ENCODE results near the gene CCDC154.
"Not testable (repeated sequence)": the region's sequence is repeated elsewhere in the genome, so short reads cannot be mapped to it uniquely, and the experiment has no call there.

The CCDC154 gene

DNA sequence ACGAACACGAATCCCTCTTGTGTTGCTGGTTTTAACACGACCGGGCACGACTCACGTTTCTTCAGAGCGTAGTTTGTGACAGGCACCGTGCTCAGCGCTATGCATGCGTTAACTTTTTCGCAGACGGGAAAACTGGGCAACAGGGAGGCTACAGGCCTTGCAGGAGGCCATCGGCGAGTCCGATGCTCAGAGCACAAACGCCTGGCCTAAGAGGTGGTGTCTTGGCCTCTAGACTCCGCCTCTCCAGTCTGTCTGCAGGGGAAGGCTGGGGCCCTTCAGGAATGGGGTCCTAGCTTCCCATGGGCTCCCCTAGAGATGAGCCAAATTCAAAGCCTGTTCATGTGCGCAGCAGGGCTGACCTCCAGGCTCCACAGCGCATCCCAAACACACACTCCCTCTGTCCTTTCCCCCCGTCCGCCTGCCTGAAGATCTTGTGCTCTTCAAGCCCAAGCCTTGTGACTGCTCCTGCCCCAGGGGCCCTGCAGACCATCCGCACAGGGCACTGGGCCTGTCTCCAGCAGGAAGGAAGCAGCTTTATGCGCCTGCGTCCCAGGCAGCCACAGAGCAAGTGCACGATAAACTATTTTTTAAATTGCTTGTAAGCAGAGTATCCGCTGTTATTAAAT lies 27.3 kb upstream of the CCDC154 start:
- no peaks in the 10 kb centered on the region for H3K36me3 ChIP-seq (ENCODE audit: insufficient read depth, low read length)
- no peaks in the 10 kb centered on the region for H3K9me3 ChIP-seq (ENCODE audit: insufficient read depth, low read depth, low read length)
- H3K4me3 ChIP-seq (ENCODE audit: low read length): no peak overlapping the region
- H3K27me3 ChIP-seq (ENCODE audit: insufficient read depth, low read length): 0 out of 2 replicates have a peak, but pooled peaks cover 3% of the 10 kb centered on the region
- no peak overlapping the region for H3K27ac ChIP-seq (ENCODE audit: low read depth, low read length)
- 94% methylated on average over 25 of the region's 26 CpGs for WGBS
- no peaks in the 10 kb centered on the region; the same call in 1 of the 2 replicates for H3K4me1 ChIP-seq (ENCODE audit: insufficient read depth, low read length)
- no peak overlapping the region for H3K9ac ChIP-seq (ENCODE audit: low read depth, low read length)

DNA sequence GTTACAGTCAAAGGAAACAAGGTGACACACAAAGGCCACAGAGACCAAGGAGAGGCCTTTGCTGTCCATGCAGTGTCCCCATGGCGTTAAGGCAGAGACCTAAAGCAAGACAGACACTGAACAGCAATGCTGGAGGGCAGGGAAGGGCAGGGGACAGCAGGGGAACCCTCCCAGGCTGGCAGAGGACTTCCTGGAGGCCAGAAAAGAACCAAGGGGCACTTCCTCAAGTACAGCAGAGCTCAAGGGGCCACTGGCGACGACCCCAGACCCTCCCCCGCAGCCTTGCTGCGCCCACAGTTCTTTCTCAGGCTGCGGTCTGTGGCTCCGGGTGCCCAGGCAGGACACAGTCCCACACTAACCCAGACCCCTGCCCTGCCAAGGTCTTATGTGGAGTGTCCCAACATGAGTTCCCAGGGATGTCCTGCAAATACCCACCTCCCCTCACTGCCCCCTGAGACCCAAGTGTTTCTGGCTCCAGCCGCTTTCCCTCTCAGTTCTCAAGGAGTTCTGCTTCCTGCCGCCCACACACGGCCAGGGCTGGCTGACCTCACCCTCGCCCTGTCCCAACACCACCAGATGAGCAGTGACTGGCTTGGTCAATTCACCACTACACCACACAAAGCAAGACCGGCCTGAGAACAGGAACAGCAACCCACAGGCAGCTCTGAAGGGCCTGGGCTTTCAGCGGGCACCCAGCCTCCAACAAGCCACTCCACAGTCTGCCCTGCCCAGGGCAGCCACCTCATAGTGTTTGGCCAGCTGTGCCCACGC lies 26.3 kb upstream of the CCDC154 start:
- no peak overlapping the region for H3K27ac ChIP-seq (ENCODE audit: low read depth, low read length)
- no peaks in the 10 kb centered on the region for H3K9me3 ChIP-seq (ENCODE audit: insufficient read depth, low read depth, low read length)
- H3K4me3 ChIP-seq (ENCODE audit: low read length): no peak overlapping the region
- 0 out of 2 replicates have a peak, but pooled peaks cover 2% of the 10 kb centered on the region for H3K27me3 ChIP-seq (ENCODE audit: insufficient read depth, low read length)
- no peaks in the 10 kb centered on the region; the same call in 1 of the 2 replicates for H3K4me1 ChIP-seq (ENCODE audit: insufficient read depth, low read length)
- H3K36me3 ChIP-seq (ENCODE audit: insufficient read depth, low read length): no peaks in the 10 kb centered on the region
- no peak overlapping the region; the same call in 1 of the 2 replicates for H3K9ac ChIP-seq (ENCODE audit: low read depth, low read length)
- WGBS: 89% methylated on average over 14 of the region's 14 CpGs

DNA sequence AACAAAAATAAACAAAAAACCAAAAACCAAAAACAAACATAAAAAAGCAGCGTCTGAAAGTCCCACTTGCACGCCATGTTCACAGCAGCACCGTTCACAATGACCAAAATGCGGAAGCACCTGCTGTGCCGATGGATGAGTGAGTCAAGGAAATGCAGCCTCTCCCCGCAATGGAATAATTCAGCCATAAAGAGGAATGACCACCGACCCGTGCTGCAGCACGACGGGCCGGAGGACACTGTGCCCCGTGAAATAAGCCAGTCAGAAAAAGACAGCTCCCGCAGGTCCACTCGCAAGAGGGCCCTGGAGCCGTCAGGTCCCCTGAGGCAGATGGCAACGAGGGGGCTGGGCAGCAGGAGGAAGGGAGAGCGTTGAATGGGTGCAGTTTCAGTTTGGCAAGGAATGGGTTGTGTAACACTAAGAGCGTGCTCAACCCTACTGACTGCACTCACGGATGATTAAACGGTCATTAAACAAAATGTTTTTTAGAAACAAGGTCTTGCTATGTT lies 25.4 kb upstream of the CCDC154 start:
- WGBS: 90% methylated on average over 20 of the region's 20 CpGs
- Histone ChIP-seq H3K4me3 (ENCODE audit: low read length) (no peak overlapping the region), H3K4me1 (ENCODE audit: insufficient read depth, low read length) (no peaks in the 10 kb centered on the region; the same call in 1 of the 2 replicates), H3K27me3 (ENCODE audit: insufficient read depth, low read length) (no peaks in the 10 kb centered on the region), H3K27ac (ENCODE audit: low read depth, low read length) (no peak overlapping the region), H3K9ac (ENCODE audit: low read depth, low read length) (no peak overlapping the region), H3K9me3 (ENCODE audit: insufficient read depth, low read depth, low read length) (no peaks in the 10 kb centered on the region), H3K36me3 (ENCODE audit: insufficient read depth, low read length) (no peaks in the 10 kb centered on the region)

DNA sequence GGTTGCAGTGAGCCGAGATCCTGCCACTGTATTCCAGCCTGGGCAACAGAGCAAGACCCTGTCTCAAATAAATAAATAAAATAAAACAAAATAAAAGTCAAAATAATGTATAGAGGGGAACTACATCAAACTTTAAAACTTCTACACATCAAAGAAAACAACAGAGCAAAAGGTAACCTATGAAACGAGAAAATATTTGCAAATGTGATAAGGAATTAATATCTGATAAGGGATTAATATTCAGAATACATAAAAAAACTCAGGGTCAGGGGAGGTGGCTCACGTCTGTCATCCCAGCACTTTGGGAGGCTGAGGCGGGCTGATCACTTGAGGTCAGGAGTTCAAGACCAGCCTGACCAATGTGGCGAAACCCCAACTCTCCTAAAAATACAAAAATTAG lies 24.8 kb upstream of the CCDC154 start:
- H3K27ac ChIP-seq (ENCODE audit: low read depth, low read length); H3K9ac ChIP-seq (ENCODE audit: low read depth, low read length); H3K4me1 ChIP-seq (ENCODE audit: insufficient read depth, low read length); H3K9me3 ChIP-seq (ENCODE audit: insufficient read depth, low read depth, low read length); H3K4me3 ChIP-seq (ENCODE audit: low read length); H3K27me3 ChIP-seq (ENCODE audit: insufficient read depth, low read length); H3K36me3 ChIP-seq (ENCODE audit: insufficient read depth, low read length): not testable (repeated sequence)
- WGBS: 90% methylated on average over 4 of the region's 5 CpGs

DNA sequence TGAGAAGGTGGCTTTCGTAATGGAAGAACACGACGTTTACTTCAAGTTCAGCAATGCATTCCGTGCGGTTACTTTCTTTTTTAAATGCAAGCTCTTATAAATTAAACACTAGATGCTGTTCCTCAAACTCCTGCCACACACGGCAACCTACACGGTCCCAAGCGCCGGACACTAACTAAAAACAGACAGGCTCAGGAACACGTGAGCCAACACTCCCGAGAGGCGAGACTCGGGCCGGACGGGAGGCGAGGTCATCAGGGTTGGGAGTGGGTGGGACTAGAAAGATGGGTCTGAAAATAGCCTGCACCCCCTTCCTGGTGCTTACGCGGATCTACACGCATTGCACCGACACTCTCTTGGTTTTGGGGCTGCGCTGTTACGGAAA lies 24.1 kb upstream of the CCDC154 start:
- no peak overlapping the region for H3K9ac ChIP-seq (ENCODE audit: low read depth, low read length)

DNA sequence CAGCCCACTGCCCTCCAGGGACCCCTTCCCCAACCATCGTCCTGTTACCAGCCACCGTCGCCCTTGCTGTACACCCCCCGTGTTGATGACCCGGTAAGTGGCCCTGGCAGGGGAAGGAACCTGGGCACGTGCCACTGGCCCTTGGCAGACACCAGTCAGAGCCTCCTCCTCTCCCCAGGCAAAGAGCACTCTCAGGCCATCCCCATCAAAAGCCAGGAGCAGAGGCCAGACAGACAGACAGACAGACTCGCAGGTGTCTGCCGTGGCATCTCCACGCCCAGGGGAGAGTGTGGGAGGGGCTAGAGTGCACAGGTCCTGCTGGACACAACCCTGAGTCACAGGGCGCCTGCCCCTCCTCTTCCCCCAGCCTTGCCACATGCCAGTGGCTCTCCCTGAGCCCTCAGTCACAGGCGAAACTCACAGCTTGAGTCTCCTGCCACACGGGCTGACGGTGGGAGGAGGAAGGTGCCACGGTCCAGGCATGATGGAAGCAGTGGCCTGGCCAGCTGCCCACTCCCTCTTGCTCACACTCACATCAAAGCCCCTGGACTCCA lies 22.7 kb upstream of the CCDC154 start:
- H3K4me1 ChIP-seq (ENCODE audit: insufficient read depth, low read length): no peaks in the 10 kb centered on the region; the same call in 1 of the 2 replicates
- H3K27ac ChIP-seq (ENCODE audit: low read depth, low read length): no peak overlapping the region
- no peaks in the 10 kb centered on the region for H3K27me3 ChIP-seq (ENCODE audit: insufficient read depth, low read length)
- no peak overlapping the region for H3K9ac ChIP-seq (ENCODE audit: low read depth, low read length)
- no peak overlapping the region for H3K4me3 ChIP-seq (ENCODE audit: low read length)
- H3K9me3 ChIP-seq (ENCODE audit: insufficient read depth, low read depth, low read length): no peaks in the 10 kb centered on the region
- WGBS: 92% methylated on average over 14 of the region's 14 CpGs
- H3K36me3 ChIP-seq (ENCODE audit: insufficient read depth, low read length): no peaks in the 10 kb centered on the region

More for the DNA sequence above, 24.1 kb upstream of the CCDC154 start:
- no peaks in the 10 kb centered on the region; the same call in 1 of the 2 replicates for H3K4me1 ChIP-seq (ENCODE audit: insufficient read depth, low read length)
- H3K36me3 ChIP-seq (ENCODE audit: insufficient read depth, low read length): no peaks in the 10 kb centered on the region
- H3K4me3 ChIP-seq (ENCODE audit: low read length): no peak overlapping the region
- H3K9me3 ChIP-seq (ENCODE audit: insufficient read depth, low read depth, low read length): no peaks in the 10 kb centered on the region
- no peaks in the 10 kb centered on the region for H3K27me3 ChIP-seq (ENCODE audit: insufficient read depth, low read length)
- WGBS: 94% methylated on average over 22 of the region's 22 CpGs
- H3K27ac ChIP-seq (ENCODE audit: low read depth, low read length): no peak overlapping the region

DNA sequence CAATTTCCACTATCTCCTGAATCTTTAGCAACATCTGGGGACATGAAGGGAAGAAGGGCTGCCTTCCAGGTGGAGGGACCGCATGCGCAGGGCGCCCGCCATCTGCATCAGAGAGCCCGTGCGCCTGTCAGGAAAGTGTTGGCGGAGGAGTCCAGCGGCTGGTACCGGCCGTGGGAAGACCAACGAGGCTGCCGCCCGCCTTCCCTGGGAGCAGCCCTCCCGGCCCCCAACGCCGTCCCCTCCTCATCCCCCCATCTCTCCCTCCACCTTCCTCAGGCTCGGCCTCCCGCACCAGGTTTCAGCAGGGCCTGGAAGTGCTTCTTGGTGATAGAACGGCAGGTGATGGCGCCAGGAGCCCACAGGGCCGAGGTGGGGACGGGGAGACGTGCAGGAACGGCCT lies 21.7 kb upstream of the CCDC154 start:
- H3K4me3 ChIP-seq (ENCODE audit: low read length): no peak overlapping the region
- no peaks in the 10 kb centered on the region for H3K27me3 ChIP-seq (ENCODE audit: insufficient read depth, low read length)
- H3K4me1 ChIP-seq (ENCODE audit: insufficient read depth, low read length): no peaks in the 10 kb centered on the region; the same call in 1 of the 2 replicates
- H3K27ac ChIP-seq (ENCODE audit: low read depth, low read length): no peak overlapping the region
- WGBS: 96% methylated on average over 24 of the region's 24 CpGs
- peaks cover 4% of the 10 kb centered on the region; the same call in 1 of the 2 replicates for H3K36me3 ChIP-seq (ENCODE audit: insufficient read depth, low read length)
- no peaks in the 10 kb centered on the region for H3K9me3 ChIP-seq (ENCODE audit: insufficient read depth, low read depth, low read length)
- no peak overlapping the region for H3K9ac ChIP-seq (ENCODE audit: low read depth, low read length)

DNA sequence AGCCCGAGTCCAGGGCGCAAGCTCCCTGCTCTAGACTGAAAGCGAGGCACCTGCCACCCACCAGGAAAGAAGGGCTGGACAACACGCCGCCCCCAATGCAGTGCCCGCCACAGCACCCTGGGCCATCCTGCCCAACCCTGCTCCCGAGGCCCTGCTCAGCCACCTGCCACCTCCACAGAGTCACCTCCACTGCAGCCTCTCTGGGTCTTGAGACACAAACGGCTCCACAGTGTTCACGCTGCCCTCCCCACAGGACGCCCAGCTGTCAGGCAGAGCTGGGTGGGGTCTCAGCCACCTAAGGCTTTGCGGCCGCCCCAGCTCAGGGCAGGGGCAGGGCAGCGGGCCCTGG lies 21.2 kb upstream of the CCDC154 start:
- WGBS: 96% methylated on average over 13 of the region's 13 CpGs
- peaks cover 8% of the 10 kb centered on the region for H3K36me3 ChIP-seq (ENCODE audit: insufficient read depth, low read length)
- H3K27ac ChIP-seq (ENCODE audit: low read depth, low read length): no peak overlapping the region
- H3K4me3 ChIP-seq (ENCODE audit: low read length): no peak overlapping the region
- no peak overlapping the region for H3K9ac ChIP-seq (ENCODE audit: low read depth, low read length)
- H3K27me3 ChIP-seq (ENCODE audit: insufficient read depth, low read length): no peaks in the 10 kb centered on the region
- H3K9me3 ChIP-seq (ENCODE audit: insufficient read depth, low read depth, low read length): no peaks in the 10 kb centered on the region
- H3K4me1 ChIP-seq (ENCODE audit: insufficient read depth, low read length): no peaks in the 10 kb centered on the region

DNA sequence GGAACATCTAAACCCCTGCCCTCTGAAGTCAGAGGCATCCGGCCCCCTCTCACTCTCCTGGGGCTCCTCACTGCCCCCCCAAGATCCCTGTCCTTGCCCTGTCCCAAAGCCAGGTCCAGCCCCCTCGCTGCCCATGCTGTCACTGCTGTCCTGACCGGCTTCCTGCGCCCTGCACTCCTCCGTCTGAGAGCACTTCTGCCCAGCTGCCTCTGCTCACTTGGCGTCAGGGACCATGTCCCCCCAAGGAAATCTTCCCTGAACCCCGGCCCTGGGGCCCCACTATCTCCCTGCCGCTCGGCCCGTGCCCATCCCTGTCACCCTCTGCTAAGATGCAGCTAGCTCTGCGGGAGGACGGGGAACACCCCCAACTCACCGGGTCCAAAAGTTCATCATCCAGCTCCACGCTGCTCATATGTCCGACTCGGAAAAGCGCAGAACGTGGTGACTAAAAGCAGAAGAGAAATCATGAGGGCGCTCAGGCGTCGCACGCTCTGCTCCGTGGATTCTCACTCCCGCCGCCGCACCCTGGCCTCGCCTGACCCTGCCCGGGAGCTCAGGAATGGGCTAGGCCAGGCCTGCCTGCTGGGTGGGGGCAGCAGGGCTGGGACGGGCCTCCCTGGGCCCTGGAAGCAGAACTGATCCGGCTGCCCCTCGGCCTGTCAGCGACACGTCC lies 20.7 kb upstream of the CCDC154 start:
- no peaks in the 10 kb centered on the region for H3K4me1 ChIP-seq (ENCODE audit: insufficient read depth, low read length)
- no peak overlapping the region; the same call in 1 of the 2 replicates for H3K9ac ChIP-seq (ENCODE audit: low read depth, low read length)
- no peak overlapping the region for H3K4me3 ChIP-seq (ENCODE audit: low read length)
- WGBS: 92% methylated on average over 33 of the region's 33 CpGs
- peaks cover 13% of the 10 kb centered on the region for H3K36me3 ChIP-seq (ENCODE audit: insufficient read depth, low read length)
- H3K27ac ChIP-seq (ENCODE audit: low read depth, low read length): no peak overlapping the region
- no peaks in the 10 kb centered on the region for H3K27me3 ChIP-seq (ENCODE audit: insufficient read depth, low read length)
- H3K9me3 ChIP-seq (ENCODE audit: insufficient read depth, low read depth, low read length): no peaks in the 10 kb centered on the region

DNA sequence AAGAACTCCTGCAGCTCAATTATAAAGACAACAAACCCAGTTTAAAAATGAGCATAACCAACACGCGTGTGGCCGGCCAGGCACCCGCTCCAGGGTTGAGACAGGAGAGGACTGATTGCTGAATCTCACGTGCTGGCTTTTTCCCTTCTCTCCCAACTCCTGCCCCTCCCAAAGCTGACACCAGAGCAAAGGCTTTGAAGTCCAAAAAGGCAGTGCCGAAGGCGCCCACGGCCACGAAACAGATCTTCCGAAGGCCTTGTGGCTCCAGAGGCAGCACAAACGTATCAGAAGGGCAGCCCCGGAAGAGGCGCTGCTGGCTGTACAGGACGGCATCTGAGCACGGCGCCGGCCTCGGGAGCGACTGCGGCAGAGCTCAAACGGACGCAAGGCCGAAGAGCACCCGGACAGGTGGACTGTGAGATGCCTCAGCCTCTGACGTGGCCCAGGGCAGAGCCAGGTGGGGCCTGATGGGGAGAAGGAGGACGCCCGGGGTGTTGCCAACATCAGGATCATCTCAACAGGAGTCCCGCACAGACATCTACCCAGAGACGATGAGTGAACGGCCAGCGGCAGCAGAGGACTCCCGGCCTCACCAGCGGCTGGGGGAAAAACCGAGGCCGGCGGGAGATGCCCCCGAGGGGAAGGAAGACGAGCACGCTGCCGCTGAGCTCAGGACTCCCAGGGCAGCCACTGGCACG lies 20.0 kb upstream of the CCDC154 start:
- peaks cover 14% of the 10 kb centered on the region for H3K36me3 ChIP-seq (ENCODE audit: insufficient read depth, low read length)
- H3K9ac ChIP-seq (ENCODE audit: low read depth, low read length): no peak overlapping the region
- H3K9me3 ChIP-seq (ENCODE audit: insufficient read depth, low read depth, low read length): no peaks in the 10 kb centered on the region
- H3K4me1 ChIP-seq (ENCODE audit: insufficient read depth, low read length): no peaks in the 10 kb centered on the region
- H3K27me3 ChIP-seq (ENCODE audit: insufficient read depth, low read length): no peaks in the 10 kb centered on the region
- H3K4me3 ChIP-seq (ENCODE audit: low read length): no peak overlapping the region
- H3K27ac ChIP-seq (ENCODE audit: low read depth, low read length): no peak overlapping the region
- WGBS: 94% methylated on average over 41 of the region's 41 CpGs
